ENCODE results near the gene REXO5. TPM values are rescaled to one million over a fixed set of nuclear protein-coding genes. Genes with fewer than 3 reads are reported as not detected.
"Not testable (repeated sequence)": the region's sequence is repeated elsewhere in the genome, so short reads cannot be mapped to it uniquely, and the experiment has no call there.

REXO5 gene
- total RNA-seq, 1 donor from 2014 or later, result 6.1 TPM

GRCh38 chr16:20846030-20846429 lies 39.7 kb downstream of the REXO5 start:
- no peak for DNase-seq (ENCODE audit: extremely low read depth, low read depth, low spot score)

GRCh38 chr16:20846551-20846950 lies 40.2 kb downstream of the REXO5 start:
- DNase-seq (ENCODE audit: extremely low read depth, low read depth, low spot score), result no peak

GRCh38 chr16:20847550-20847949 lies 41.2 kb downstream of the REXO5 start:
- DNase-seq (ENCODE audit: extremely low read depth, low read depth, low spot score), result no peak

GRCh38 chr16:20849589-20850390 lies 43.5 kb downstream of the REXO5 start:
- DNase-seq (ENCODE audit: extremely low read depth, low read depth, low spot score), result peak; percentile 55

GRCh38 chr16:20850981-20851380 lies 44.7 kb downstream of the REXO5 start:
- no peak for DNase-seq (ENCODE audit: extremely low read depth, low read depth, low spot score)

- DNase-seq (ENCODE audit: extremely low read depth, low read depth, low spot score), result no peak
Observed at GRCh38 chr16:20851601-20852000, 45.3 kb downstream of the REXO5 start.

- DNase-seq (ENCODE audit: extremely low read depth, low read depth, low spot score), result no peak
Observed at GRCh38 chr16:20853143-20853542, 46.8 kb downstream of the REXO5 start.

- no peak for DNase-seq (ENCODE audit: extremely low read depth, low read depth, low spot score)
Observed at GRCh38 chr16:20853981-20854620, 47.8 kb downstream of the REXO5 start.

GRCh38 chr16:20854963-20855362 lies 48.6 kb downstream of the REXO5 start:
- no peak for DNase-seq (ENCODE audit: extremely low read depth, low read depth, low spot score)

GRCh38 chr16:20857281-20857680 lies 51.0 kb downstream of the REXO5 start:
- DNase-seq (ENCODE audit: extremely low read depth, low read depth, low spot score), result no peak

GRCh38 chr16:20859229-20859628 lies 52.9 kb downstream of the REXO5 start:
- no peak for DNase-seq (ENCODE audit: extremely low read depth, low read depth, low spot score)

- DNase-seq (ENCODE audit: extremely low read depth, low read depth, low spot score), result no peak
Observed at GRCh38 chr16:20859699-20860098, 53.4 kb downstream of the REXO5 start.

GRCh38 chr16:20860361-20860760 lies 54.0 kb downstream of the REXO5 start:
- DNase-seq (ENCODE audit: extremely low read depth, low read depth, low spot score), result no peak

- not testable (repeated sequence) for DNase-seq (ENCODE audit: extremely low read depth, low read depth, low spot score)
Observed at GRCh38 chr16:20860995-20861394, 54.7 kb downstream of the REXO5 start.

GRCh38 chr16:20862162-20862960 lies 56.0 kb downstream of the REXO5 start:
- DNase-seq (ENCODE audit: extremely low read depth, low read depth, low spot score), result no peak

GRCh38 chr16:20864376-20864775 lies 58.0 kb downstream of the REXO5 start:
- not testable (repeated sequence) for DNase-seq (ENCODE audit: extremely low read depth, low read depth, low spot score)

- DNase-seq (ENCODE audit: extremely low read depth, low read depth, low spot score), result no peak
Observed at GRCh38 chr16:20865420-20866131, 59.2 kb downstream of the REXO5 start.

GRCh38 chr16:20866145-20866772 lies 59.9 kb downstream of the REXO5 start:
- DNase-seq (ENCODE audit: extremely low read depth, low read depth, low spot score), result peak; percentile 68

- DNase-seq (ENCODE audit: extremely low read depth, low read depth, low spot score), result no peak
Observed at GRCh38 chr16:20866801-20867200, 60.5 kb downstream of the REXO5 start.

GRCh38 chr16:20867585-20867984 lies 61.3 kb downstream of the REXO5 start:
- DNase-seq (ENCODE audit: extremely low read depth, low read depth, low spot score), result no peak

All from glomerular endothelial cell (primary cell).